HG03108 (cell line): ENCODE data around the gene STARD8.
"Not testable (repeated sequence)": the region's sequence is repeated elsewhere in the genome, so short reads cannot be mapped to it uniquely, and the experiment has no call there.

Experiments used
- ATAC-seq: cut with Tn5 transposase; IDR thresholded peaks from one replicate; pipeline ENCODE4 v1.9.1; 2021; ENCODE audit warnings: moderate library complexity; ENCODE audit not compliant: unreplicated experiment

Gene STARD8

GRCh38 chrX:68714856-68715255 is 67.4 kb downstream of the STARD8 start:
- no peak for ATAC-seq

- no peak for ATAC-seq
Observed at GRCh38 chrX:68717196-68717595, 69.7 kb downstream of the STARD8 start.

GRCh38 chrX:68717663-68718442 is 70.4 kb downstream of the STARD8 start:
- no peak for ATAC-seq

GRCh38 chrX:68718443-68718820 is 71.0 kb downstream of the STARD8 start:
- no peak for ATAC-seq

- no peak for ATAC-seq
Observed at GRCh38 chrX:68719181-68719903, 71.9 kb downstream of the STARD8 start.

- ATAC-seq, result no peak
Observed at GRCh38 chrX:68719904-68720614, 72.6 kb downstream of the STARD8 start.

- ATAC-seq, result no peak
Observed at GRCh38 chrX:68720851-68721250, 73.4 kb downstream of the STARD8 start.

- no peak for ATAC-seq
Observed at GRCh38 chrX:68721546-68721945, 74.1 kb downstream of the STARD8 start.

- no peak for ATAC-seq
Observed at GRCh38 chrX:68721991-68722860, 74.8 kb downstream of the STARD8 start.

GRCh38 chrX:68723491-68724155 is 76.2 kb downstream of the STARD8 start:
- ATAC-seq, result no peak

GRCh38 chrX:68724531-68725020 is 77.1 kb downstream of the STARD8 start:
- ATAC-seq, result no peak

GRCh38 chrX:68725756-68726365 is 78.4 kb downstream of the STARD8 start:
- no peak for ATAC-seq

- no peak for ATAC-seq
Observed at GRCh38 chrX:68726366-68726765, 78.9 kb downstream of the STARD8 start.

- no peak for ATAC-seq
Observed at GRCh38 chrX:68727696-68728095, 80.2 kb downstream of the STARD8 start.

GRCh38 chrX:68728186-68728585 is 80.7 kb downstream of the STARD8 start:
- no peak for ATAC-seq

- no peak for ATAC-seq
Observed at GRCh38 chrX:68731254-68731653, 83.8 kb downstream of the STARD8 start.

- no peak for ATAC-seq
Observed at GRCh38 chrX:68732906-68733493, 85.5 kb downstream of the STARD8 start.

- no peak for ATAC-seq
Observed at GRCh38 chrX:68735266-68735665, 87.8 kb downstream of the STARD8 start.

GRCh38 chrX:68741864-68742263 is 94.4 kb downstream of the STARD8 start:
- not testable (repeated sequence) for ATAC-seq
